CD8-positive, alpha-beta memory T cell (primary cell): ENCODE measurements around the gene ITGB8. TPM values are rescaled to one million over a fixed set of nuclear protein-coding genes. Genes with fewer than 3 reads are reported as not detected.

ENCODE experiments used
- CTCF ChIA-PET: fragments of 350-600 bp; sonication (Branson Sonifier 250); formaldehyde crosslinking; loops from one replicate; lab custom pipeline; 2021; ENCODE audit warnings: antibody characterized with exemption; lab: Charles Lee
- POLR2A ChIA-PET: fragments of 350-600 bp; sonication (Branson Sonifier 250); formaldehyde crosslinking; loops from one replicate; lab custom pipeline; 2021; ENCODE audit warnings: antibody characterized with exemption; lab: Charles Lee
- DNase-seq, 5 donors: peaks; one replicate each; pipeline versions ENCODE4 v3.0.0 to v3.0.0-alpha.2; 2020 to 2022; ENCODE audit warnings: mixed read lengths in 1 of 5
- H3K27ac ChIP-seq: one replicate; pipeline ENCODE4 v1.7.0; 2013; ENCODE audit warnings: low read depth, mild to moderate bottlenecking, low read length, moderate library complexity
- H3K27me3 ChIP-seq: 2 replicates; pipeline ENCODE4 v1.7.0; 2013; ENCODE audit warnings: low read length, mild to moderate bottlenecking; ENCODE audit not compliant: insufficient read depth, poor library complexity, severe bottlenecking
- H3K36me3 ChIP-seq: 2 replicates; pipeline ENCODE4 v1.7.0; 2013; ENCODE audit warnings: mild to moderate bottlenecking, low read length, moderate library complexity; ENCODE audit not compliant: insufficient read depth
- H3K4me1 ChIP-seq: 2 replicates; pipeline ENCODE4 v1.7.0; 2013; ENCODE audit warnings: mild to moderate bottlenecking, low read length, moderate library complexity; ENCODE audit not compliant: insufficient read depth
- H3K4me3 ChIP-seq: 2 replicates; pipeline ENCODE4 v1.7.0; 2013; ENCODE audit warnings: mild to moderate bottlenecking, low read length
- H3K9me3 ChIP-seq: 2 replicates; pipeline ENCODE4 v1.7.0; 2013; ENCODE audit warnings: mild to moderate bottlenecking, low read length
- H3K27ac Mint-ChIP-seq, 8 donors: one replicate each; pipeline ENCODE4 v1.8.0; 2020 to 2021; ENCODE audit warnings: mixed read lengths in 8 of 8, mild to moderate bottlenecking in 6 of 8, inconsistent platforms in 3 of 8, moderate library complexity in 3 of 8
- H3K27me3 Mint-ChIP-seq, 2 donors: one replicate each; pipeline ENCODE4 v1.8.0; 2020 to 2021; ENCODE audit warnings: mixed read lengths in 2 of 2, mild to moderate bottlenecking in 1 of 2, moderate library complexity in 1 of 2
- H3K36me3 Mint-ChIP-seq, 3 donors: one replicate each; pipeline ENCODE4 v1.8.0; 2020 to 2021; ENCODE audit warnings: mixed read lengths in 3 of 3, inconsistent platforms in 1 of 3, mild to moderate bottlenecking in 1 of 3
- H3K4me1 Mint-ChIP-seq, 3 donors: one replicate each; pipeline ENCODE4 v1.8.0; 2020 to 2021; ENCODE audit warnings: mixed read lengths in 3 of 3, inconsistent platforms in 1 of 3, mild to moderate bottlenecking in 1 of 3
- H3K4me3 Mint-ChIP-seq, 7 donors: one replicate each; pipeline ENCODE4 v1.8.0; 2020 to 2021; ENCODE audit warnings: mixed read lengths in 7 of 7, mild to moderate bottlenecking in 6 of 7, moderate library complexity in 4 of 7, inconsistent platforms in 2 of 7
- H3K9me3 Mint-ChIP-seq, 5 donors: one replicate each; pipeline ENCODE4 v1.8.0; 2020 to 2022; ENCODE audit warnings: mixed read lengths in 5 of 5, mild to moderate bottlenecking in 3 of 5, moderate library complexity in 2 of 5, inconsistent platforms in 1 of 5
- polyA plus RNA-seq: library from polyadenylated mRNA; unstranded; fragments of 300-500 nt; fragmentation: Illumina TruSeq; gene quantifications from one replicate; pipeline ENCODE4 v1.2.3, GENCODE V29; 2021
- total RNA-seq, 2 experiments: library from RNA; stranded (reverse); gene quantifications; one replicate each; pipeline ENCODE4 v1.2.3, GENCODE V29; 2021

Gene ITGB8
- total and polyA plus RNA-seq, 3 experiments from 2014 or later = 0.11 to 0.27 TPM; not detected in 1

DNA sequence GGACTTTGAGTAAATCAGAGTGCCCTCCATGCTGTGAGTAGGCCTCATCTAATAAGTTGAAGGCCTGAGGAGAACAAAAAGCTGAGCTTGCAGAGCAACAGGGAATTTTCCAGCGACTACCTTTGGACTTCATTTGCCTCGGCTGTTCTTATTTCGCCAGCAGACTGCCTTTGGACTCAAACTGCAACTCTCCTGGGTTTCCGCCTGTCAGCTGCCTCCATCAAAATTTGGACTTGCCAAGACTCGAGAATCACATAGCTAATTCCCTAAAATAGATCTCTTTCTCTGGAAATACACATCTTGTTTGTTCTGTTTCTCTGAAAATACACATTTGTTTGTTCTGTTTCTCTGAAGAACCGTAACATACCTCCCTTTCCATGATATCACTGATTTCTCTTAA is 93.8 kb downstream of the ITGB8 start:
- DNase-seq = no peak
- no peak overlapping the region for H3K4me3 Mint-ChIP-seq
- H3K4me1 ChIP-seq = no peaks in the 10 kb centered on the region
- H3K36me3 ChIP-seq = no peaks in the 10 kb centered on the region
- ChIA-PET POLR2A (no interaction called here), CTCF (no interaction called here)
- no peaks in the 10 kb centered on the region for H3K9me3 ChIP-seq
- peaks cover 0 to 3% (median 0%) of the 10 kb centered on the region in 5 donors for H3K9me3 Mint-ChIP-seq
- no peak overlapping the region for H3K4me3 ChIP-seq
- no peaks in the 10 kb centered on the region for H3K27me3 ChIP-seq
- H3K27me3 Mint-ChIP-seq = no peaks in the 10 kb centered on the region
- H3K36me3 Mint-ChIP-seq = no peaks in the 10 kb centered on the region
- no peaks in the 10 kb centered on the region for H3K4me1 Mint-ChIP-seq
- no peak overlapping the region for H3K27ac ChIP-seq
- H3K27ac Mint-ChIP-seq = no peak overlapping the region

DNA sequence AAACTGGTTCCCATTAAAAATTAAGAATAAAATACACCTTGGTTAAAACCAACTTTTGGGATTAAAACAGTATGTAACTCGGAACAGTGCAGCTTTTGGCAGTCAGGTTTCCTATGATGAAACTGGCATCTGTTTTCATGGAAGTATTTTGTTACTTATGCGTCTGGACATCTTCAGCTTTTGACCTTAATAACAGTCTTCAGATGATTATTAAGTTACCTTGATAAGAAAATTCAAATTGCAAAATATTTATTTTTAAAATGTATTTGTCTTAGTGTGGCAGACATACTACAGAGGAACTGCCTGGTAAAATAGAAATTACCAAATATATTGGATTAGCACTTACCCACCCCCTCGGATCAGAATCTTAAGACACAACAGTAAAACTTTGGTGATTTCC is 100.0 kb downstream of the ITGB8 start:
- ChIA-PET POLR2A (no interaction called here), CTCF (interaction anchor here (0.6 kb wide), 1 partner anchor 1449 kb away, joined by 3 read pairs; no protein-coding TSS in a partner anchor)
- no peak overlapping the region for H3K27ac ChIP-seq
- H3K27me3 Mint-ChIP-seq = no peaks in the 10 kb centered on the region
- H3K36me3 Mint-ChIP-seq = no peaks in the 10 kb centered on the region
- no peak for DNase-seq
- H3K4me3 Mint-ChIP-seq = no peak overlapping the region
- H3K4me1 ChIP-seq = no peaks in the 10 kb centered on the region
- no peak overlapping the region for H3K4me3 ChIP-seq
- peaks cover 0 to 3% (median 0%) of the 10 kb centered on the region in 5 donors for H3K9me3 Mint-ChIP-seq
- H3K36me3 ChIP-seq = no peaks in the 10 kb centered on the region
- no peaks in the 10 kb centered on the region for H3K4me1 Mint-ChIP-seq
- no peak overlapping the region for H3K27ac Mint-ChIP-seq
- no peaks in the 10 kb centered on the region for H3K27me3 ChIP-seq
- H3K9me3 ChIP-seq = no peaks in the 10 kb centered on the region

DNA sequence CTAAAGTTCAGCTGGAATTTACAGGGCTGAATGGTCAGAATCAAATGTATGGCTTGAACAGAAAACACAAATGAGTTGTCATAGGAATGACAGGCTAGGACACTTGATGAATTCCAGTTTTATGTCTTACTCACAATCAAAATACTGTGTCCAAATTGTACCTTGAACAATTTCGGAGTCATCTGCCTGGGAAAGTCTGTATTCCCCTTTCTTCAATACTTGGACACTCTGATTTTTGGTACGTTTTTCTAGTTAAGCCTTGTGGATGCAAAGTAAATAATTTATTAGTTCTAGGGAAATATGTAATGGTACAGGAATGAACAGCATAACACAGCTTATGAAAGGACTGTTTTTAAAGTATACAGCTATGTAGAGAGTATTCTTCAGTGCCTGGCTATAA is 100.4 kb downstream of the ITGB8 start:
- H3K27ac ChIP-seq = no peak overlapping the region
- Mint-ChIP-seq H3K9me3 (peaks cover 0 to 3% (median 0%) of the 10 kb centered on the region in 5 donors), H3K4me3 (no peak overlapping the region), H3K4me1 (no peaks in the 10 kb centered on the region), H3K27me3 (no peaks in the 10 kb centered on the region), H3K36me3 (no peaks in the 10 kb centered on the region), H3K27ac (no peak overlapping the region)
- H3K4me1 ChIP-seq = no peaks in the 10 kb centered on the region
- CTCF ChIA-PET = no interaction called here
- no peaks in the 10 kb centered on the region for H3K27me3 ChIP-seq
- no peak for DNase-seq
- POLR2A ChIA-PET = no interaction called here
- no peak overlapping the region for H3K4me3 ChIP-seq
- H3K36me3 ChIP-seq = no peaks in the 10 kb centered on the region
- no peaks in the 10 kb centered on the region for H3K9me3 ChIP-seq

DNA sequence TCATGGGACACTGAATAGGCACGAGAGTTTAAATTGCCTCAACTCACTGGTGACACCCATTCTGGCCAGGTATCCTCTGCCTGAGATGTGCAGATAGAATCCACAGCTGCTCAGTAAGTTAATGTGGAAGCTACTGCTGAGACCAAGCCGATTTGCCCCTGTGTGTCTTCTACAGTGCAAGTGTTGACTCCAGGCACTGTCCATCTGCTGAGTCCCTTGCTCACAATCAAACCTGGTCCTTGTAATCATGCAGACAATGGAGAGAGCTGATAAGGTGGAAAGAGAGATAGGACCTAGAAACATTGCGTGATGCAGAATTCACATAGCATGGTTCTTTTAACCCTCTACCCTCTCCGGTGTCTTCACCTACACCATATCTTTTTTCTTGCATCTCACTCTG is 101.4 kb downstream of the ITGB8 start:
- POLR2A ChIA-PET = no interaction called here
- Mint-ChIP-seq H3K9me3 (no peaks in the 10 kb centered on the region), H3K27me3 (no peaks in the 10 kb centered on the region), H3K27ac (no peak overlapping the region), H3K4me1 (no peaks in the 10 kb centered on the region), H3K36me3 (no peaks in the 10 kb centered on the region), H3K4me3 (no peak overlapping the region)
- no peak for DNase-seq
- Histone ChIP-seq H3K4me1 (no peaks in the 10 kb centered on the region), H3K27me3 (no peaks in the 10 kb centered on the region), H3K4me3 (no peak overlapping the region), H3K9me3 (no peaks in the 10 kb centered on the region), H3K27ac (no peak overlapping the region), H3K36me3 (no peaks in the 10 kb centered on the region)
- CTCF ChIA-PET = no interaction called here

DNA sequence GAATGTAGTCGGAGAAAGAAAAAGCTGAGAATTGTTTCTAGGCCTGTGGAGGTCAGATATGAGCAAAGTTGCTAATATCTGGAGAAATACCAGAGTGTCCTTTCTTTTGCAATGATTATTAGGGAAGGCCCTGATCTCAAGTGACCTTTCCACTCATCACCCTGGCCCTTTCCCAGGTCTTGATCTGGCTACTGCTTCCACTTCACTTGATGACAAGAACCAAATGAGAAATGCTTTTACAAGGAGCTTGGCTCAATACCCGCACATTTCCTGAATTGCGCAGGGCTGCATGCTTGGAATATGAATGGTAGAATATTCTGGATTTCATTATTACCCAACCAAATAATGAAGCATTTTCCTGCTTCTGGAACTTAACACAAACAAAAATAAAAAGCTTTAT is 104.6 kb downstream of the ITGB8 start:
- no peaks in the 10 kb centered on the region for H3K27me3 ChIP-seq
- Mint-ChIP-seq H3K9me3 (peaks cover 0 to 3% (median 0%) of the 10 kb centered on the region in 5 donors), H3K4me3 (no peak overlapping the region), H3K4me1 (no peaks in the 10 kb centered on the region), H3K27me3 (no peaks in the 10 kb centered on the region), H3K27ac (no peak overlapping the region), H3K36me3 (no peaks in the 10 kb centered on the region)
- ChIA-PET POLR2A (no interaction called here), CTCF (no interaction called here)
- no peaks in the 10 kb centered on the region for H3K4me1 ChIP-seq
- no peaks in the 10 kb centered on the region for H3K36me3 ChIP-seq
- no peak overlapping the region for H3K4me3 ChIP-seq
- H3K9me3 ChIP-seq = no peaks in the 10 kb centered on the region
- no peak overlapping the region for H3K27ac ChIP-seq
- no peak for DNase-seq

DNA sequence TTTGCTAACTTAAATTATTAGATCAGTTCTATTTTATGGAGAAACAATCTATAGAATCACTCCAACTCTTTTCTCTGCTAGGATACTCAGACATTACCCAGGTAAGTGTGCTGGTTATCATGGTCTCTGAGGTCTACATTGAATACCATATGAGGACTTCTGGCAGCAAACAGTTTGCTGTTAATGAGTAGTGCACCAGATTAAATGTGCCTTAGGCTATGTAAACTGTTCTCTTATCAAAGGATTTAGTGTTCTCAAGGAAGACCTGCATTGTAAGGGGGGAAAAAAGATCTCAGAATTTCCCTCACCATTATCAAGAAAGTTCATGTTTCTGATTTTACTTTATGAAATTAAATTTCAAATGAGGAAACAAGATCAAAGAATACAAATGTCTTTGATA is 107.5 kb downstream of the ITGB8 start:
- Mint-ChIP-seq H3K4me3 (no peak overlapping the region), H3K9me3 (peaks cover 0 to 5% (median 3%) of the 10 kb centered on the region in 5 donors), H3K4me1 (no peaks in the 10 kb centered on the region), H3K36me3 (no peaks in the 10 kb centered on the region), H3K27ac (no peak overlapping the region), H3K27me3 (no peaks in the 10 kb centered on the region)
- POLR2A ChIA-PET = no interaction called here
- CTCF ChIA-PET = no interaction called here
- Histone ChIP-seq H3K27me3 (no peaks in the 10 kb centered on the region), H3K36me3 (no peaks in the 10 kb centered on the region), H3K27ac (no peak overlapping the region), H3K9me3 (no peaks in the 10 kb centered on the region), H3K4me3 (no peak overlapping the region), H3K4me1 (no peaks in the 10 kb centered on the region)
- no peak for DNase-seq

DNA sequence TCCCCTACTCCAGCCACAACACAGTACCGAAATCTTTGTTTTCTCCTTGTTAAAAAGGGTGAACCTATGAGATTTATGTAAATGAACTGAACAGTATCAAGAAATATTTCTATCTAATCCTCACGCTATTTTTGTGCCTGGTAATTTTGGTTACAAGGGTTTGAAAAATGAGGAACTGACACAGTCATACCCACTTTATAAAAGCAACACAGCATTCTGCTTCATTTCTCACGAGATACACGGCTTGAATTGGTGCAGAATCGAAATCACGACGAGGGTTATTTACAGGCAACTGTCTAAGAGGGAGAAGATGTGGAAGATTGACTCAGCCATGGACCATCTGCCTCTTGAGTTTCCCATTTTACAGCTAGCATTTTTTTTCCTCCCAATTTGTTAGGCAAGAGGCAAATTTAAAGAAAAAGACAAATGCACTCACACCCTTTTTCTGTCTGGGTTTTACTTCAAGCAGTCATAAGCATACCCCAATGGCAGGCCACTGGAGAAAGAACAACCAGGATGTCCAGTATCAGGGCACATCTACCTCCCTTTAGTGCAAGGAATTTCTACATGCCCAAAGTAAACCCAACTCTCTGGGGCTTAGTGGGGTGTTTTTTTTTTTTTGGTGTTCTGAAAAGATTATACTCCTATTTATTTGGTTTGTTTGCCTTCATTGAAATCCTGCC is 108.1 kb downstream of the ITGB8 start:
- Mint-ChIP-seq H3K27ac (no peak overlapping the region), H3K4me1 (no peaks in the 10 kb centered on the region), H3K4me3 (no peak overlapping the region), H3K27me3 (no peaks in the 10 kb centered on the region), H3K9me3 (peaks cover 0 to 5% (median 3%) of the 10 kb centered on the region in 5 donors), H3K36me3 (no peaks in the 10 kb centered on the region)
- Histone ChIP-seq H3K36me3 (no peaks in the 10 kb centered on the region), H3K9me3 (no peaks in the 10 kb centered on the region), H3K27me3 (no peaks in the 10 kb centered on the region), H3K4me3 (no peak overlapping the region), H3K4me1 (no peaks in the 10 kb centered on the region), H3K27ac (no peak overlapping the region)
- CTCF ChIA-PET = interaction anchor here (0.7 kb wide), 1 partner anchor 156 kb away, joined by 3 read pairs; no protein-coding TSS in a partner anchor
- POLR2A ChIA-PET = no interaction called here
- DNase-seq = no peak

DNA sequence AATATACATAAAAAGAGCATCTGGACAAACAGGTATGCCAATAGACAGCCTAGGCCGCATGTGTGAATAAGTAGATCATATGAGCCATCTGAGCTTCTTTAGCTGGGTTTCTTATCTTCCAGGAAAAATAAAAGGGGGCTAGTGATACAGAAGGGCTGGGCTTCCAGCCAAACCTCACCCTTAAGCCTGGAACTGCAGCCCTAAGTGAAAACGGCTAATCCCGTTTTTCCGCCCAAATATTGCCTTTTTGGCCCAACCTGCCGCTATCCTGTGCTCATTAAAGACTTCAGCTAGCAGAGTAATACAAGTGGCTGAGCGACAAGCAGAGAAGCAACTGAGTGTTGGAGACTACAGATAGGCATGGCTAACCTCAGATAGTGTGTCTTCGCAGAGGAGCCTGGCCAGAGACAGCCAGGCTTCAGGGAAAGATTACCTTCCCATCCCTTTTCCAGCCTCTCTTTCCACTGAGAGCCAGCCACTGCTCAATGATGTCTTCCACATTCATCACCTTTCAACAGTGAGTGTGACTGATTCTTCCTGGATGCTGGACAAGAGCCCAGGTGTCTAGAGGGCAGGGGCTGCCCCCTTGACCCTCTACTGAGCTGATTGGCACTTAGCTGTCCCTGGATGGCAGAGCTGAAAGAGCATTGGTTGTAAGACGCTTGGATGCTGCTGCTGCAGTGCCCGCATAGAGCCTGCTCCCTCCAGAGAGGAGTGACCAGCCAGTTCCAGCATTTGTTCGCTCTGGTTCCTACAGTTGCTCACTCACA is 108.9 kb downstream of the ITGB8 start:
- ChIA-PET POLR2A (no interaction called here), CTCF (interaction anchor here (0.7 kb wide), 1 partner anchor 156 kb away, joined by 3 read pairs; no protein-coding TSS in a partner anchor)
- Histone ChIP-seq H3K36me3 (no peaks in the 10 kb centered on the region), H3K4me1 (no peaks in the 10 kb centered on the region), H3K9me3 (no peaks in the 10 kb centered on the region), H3K4me3 (no peak overlapping the region), H3K27ac (no peak overlapping the region), H3K27me3 (no peaks in the 10 kb centered on the region)
- Mint-ChIP-seq H3K4me1 (no peaks in the 10 kb centered on the region), H3K4me3 (no peak overlapping the region), H3K27me3 (no peaks in the 10 kb centered on the region), H3K27ac (no peak overlapping the region), H3K9me3 (peaks cover 0 to 10% (median 5%) of the 10 kb centered on the region in 5 donors), H3K36me3 (no peaks in the 10 kb centered on the region)
- no peak for DNase-seq
